ENCODE measurements around the gene FAM221B.

FAM221B gene

GRCh38 chr9:35859310-35859989, 30.9 kb upstream of the FAM221B start:
- Histone ChIP-seq H3K27me3 (ENCODE audit: low read depth, low read length) (no peaks in the 10 kb centered on the region), H3K4me3 (ENCODE audit: low read length) (no peak overlapping the region), H3K79me2 (ENCODE audit: low read length) (no peaks in the 10 kb centered on the region), H3K4me2 (ENCODE audit: low read length) (no peak overlapping the region), H3K36me3 (replicated peaks; ENCODE audit: low read depth, low read length) (no peaks in the 10 kb centered on the region), H3K27ac (ENCODE audit: low read length) (no peak overlapping the region), H3K9ac (ENCODE audit: low read length) (no peak overlapping the region), H3K9me3 (ENCODE audit: insufficient read depth, low read length) (no peaks in the 10 kb centered on the region), H3K4me1 (ENCODE audit: low read length) (no peaks in the 10 kb centered on the region), H2AFZ (ENCODE audit: low read depth, low read length) (no peak overlapping the region), H4K20me1 (ENCODE audit: insufficient read depth, low read length) (no peaks in the 10 kb centered on the region)
- TF ChIP-seq CTCF (IDR thresholded peaks at IDR 0.05; ENCODE audit: low read depth, low read length) (no peak), EZH2phosphoT487 (IDR thresholded peaks at IDR 0.05; ENCODE audit: low read depth) (no peak)

- Histone ChIP-seq H3K4me3 (ENCODE audit: low read length) (no peak overlapping the region), H3K4me1 (ENCODE audit: low read length) (no peaks in the 10 kb centered on the region), H3K27me3 (ENCODE audit: low read depth, low read length) (no peaks in the 10 kb centered on the region), H3K4me2 (ENCODE audit: low read length) (no peak overlapping the region), H3K9ac (ENCODE audit: low read length) (no peak overlapping the region), H3K9me3 (ENCODE audit: insufficient read depth, low read length) (no peaks in the 10 kb centered on the region), H3K36me3 (replicated peaks; ENCODE audit: low read depth, low read length) (no peaks in the 10 kb centered on the region), H3K27ac (ENCODE audit: low read length) (no peak overlapping the region), H2AFZ (ENCODE audit: low read depth, low read length) (no peak overlapping the region), H3K79me2 (ENCODE audit: low read length) (no peaks in the 10 kb centered on the region), H4K20me1 (ENCODE audit: insufficient read depth, low read length) (no peaks in the 10 kb centered on the region)
- TF ChIP-seq EZH2phosphoT487 (IDR thresholded peaks at IDR 0.05; ENCODE audit: low read depth) (no peak), CTCF (IDR thresholded peaks at IDR 0.05; ENCODE audit: low read depth, low read length) (no peak)
Measured at GRCh38 chr9:35858458-35858857, 29.9 kb upstream of the FAM221B start.

GRCh38 chr9:35856882-35857281, 28.4 kb upstream of the FAM221B start:
- no peak overlapping the region for H3K4me2 ChIP-seq (ENCODE audit: low read length)
- H2AFZ ChIP-seq (ENCODE audit: low read depth, low read length): no peak overlapping the region
- no peak overlapping the region for H3K9ac ChIP-seq (ENCODE audit: low read length)
- no peaks in the 10 kb centered on the region for H3K27me3 ChIP-seq (ENCODE audit: low read depth, low read length)
- no peaks in the 10 kb centered on the region for H4K20me1 ChIP-seq (ENCODE audit: insufficient read depth, low read length)
- no peaks in the 10 kb centered on the region for H3K4me1 ChIP-seq (ENCODE audit: low read length)
- H3K9me3 ChIP-seq (ENCODE audit: insufficient read depth, low read length): no peaks in the 10 kb centered on the region
- TF ChIP-seq CTCF (IDR thresholded peaks at IDR 0.05; ENCODE audit: low read depth, low read length) (no peak), EZH2phosphoT487 (IDR thresholded peaks at IDR 0.05; ENCODE audit: low read depth) (no peak)
- no peaks in the 10 kb centered on the region for H3K36me3 ChIP-seq (replicated peaks; ENCODE audit: low read depth, low read length)
- no peak overlapping the region for H3K27ac ChIP-seq (ENCODE audit: low read length)
- H3K79me2 ChIP-seq (ENCODE audit: low read length): no peaks in the 10 kb centered on the region
- no peak overlapping the region for H3K4me3 ChIP-seq (ENCODE audit: low read length)

- H4K20me1 ChIP-seq (ENCODE audit: insufficient read depth, low read length): no peaks in the 10 kb centered on the region
- no peaks in the 10 kb centered on the region for H3K4me1 ChIP-seq (ENCODE audit: low read length)
- no peaks in the 10 kb centered on the region for H3K9me3 ChIP-seq (ENCODE audit: insufficient read depth, low read length)
- no peaks in the 10 kb centered on the region for H3K27me3 ChIP-seq (ENCODE audit: low read depth, low read length)
- no peak for TF ChIP-seq CTCF (IDR thresholded peaks at IDR 0.05; ENCODE audit: low read depth, low read length)
- TF ChIP-seq EZH2phosphoT487 (IDR thresholded peaks at IDR 0.05; ENCODE audit: low read depth): no peak
- no peak overlapping the region for H3K4me2 ChIP-seq (ENCODE audit: low read length)
- H2AFZ ChIP-seq (ENCODE audit: low read depth, low read length): no peak overlapping the region
- no peak overlapping the region for H3K9ac ChIP-seq (ENCODE audit: low read length)
- H3K27ac ChIP-seq (ENCODE audit: low read length): no peak overlapping the region
- no peaks in the 10 kb centered on the region for H3K36me3 ChIP-seq (replicated peaks; ENCODE audit: low read depth, low read length)
- no peak overlapping the region for H3K4me3 ChIP-seq (ENCODE audit: low read length)
- no peaks in the 10 kb centered on the region for H3K79me2 ChIP-seq (ENCODE audit: low read length)
Measured at GRCh38 chr9:35856206-35856605, 27.7 kb upstream of the FAM221B start.
